Karpas-422 (cell line): ENCODE results near the gene UBE3B. TPM values are rescaled to one million over a fixed set of nuclear protein-coding genes. Genes with fewer than 3 reads are reported as not detected.
A peak's percentile ranks its signal among the peaks of the same experiment; 100 is the strongest.

Experiments
- DNase-seq: peaks from one replicate; pipeline ENCODE4 v3.0.0-alpha.2; 2015
- H2AFZ ChIP-seq: fragments of 200-600 bp; sonication (generic); 2 replicates; pipeline ENCODE4 v1.6.1; 2014; ENCODE audit warnings: antibody characterized with exemption, low read length, mixed read lengths
- H3K27ac ChIP-seq: fragments of 200-600 bp; sonication (generic); 2 replicates; pipeline ENCODE4 v1.5.1; 2014; ENCODE audit warnings: mild to moderate bottlenecking, low read length, moderate library complexity
- H3K27me3 ChIP-seq: fragments of 200-600 bp; sonication (generic); 2 replicates; pipeline ENCODE4 v1.6.1; 2014; ENCODE audit warnings: low read length, mixed read lengths
- H3K36me3 ChIP-seq: fragments of 200-600 bp; sonication (generic); 2 replicates; pipeline ENCODE4 v1.6.1; 2014; ENCODE audit warnings: low read length, mixed read lengths; ENCODE audit not compliant: insufficient read depth
- H3K4me1 ChIP-seq: fragments of 200-600 bp; sonication (generic); 2 replicates; pipeline ENCODE4 v1.6.1; 2014; ENCODE audit warnings: mild to moderate bottlenecking, low read length, mixed read lengths
- H3K4me2 ChIP-seq: fragments of 200-600 bp; sonication (generic); 2 replicates; pipeline ENCODE4 v1.6.1; 2014; ENCODE audit warnings: low read length, low read depth, mild to moderate bottlenecking; ENCODE audit not compliant: poor library complexity, severe bottlenecking
- H3K4me3 ChIP-seq: fragments of 200-600 bp; sonication (generic); 2 replicates; pipeline ENCODE4 v1.5.1; 2014; ENCODE audit warnings: mild to moderate bottlenecking, antibody characterized with exemption, low read length, mixed read lengths
- H3K79me2 ChIP-seq: fragments of 200-600 bp; sonication (generic); 2 replicates; pipeline ENCODE4 v1.6.1; 2014; ENCODE audit warnings: mild to moderate bottlenecking, low read length, mixed read lengths
- H3K9ac ChIP-seq: fragments of 200-600 bp; sonication (generic); 2 replicates; pipeline ENCODE4 v1.6.0; 2014; ENCODE audit warnings: low read length
- H3K9me2 ChIP-seq: fragments of 200-600 bp; sonication (generic), shearing (Covaris generic); replicated peaks from 2 replicates; pipeline ENCODE4 v1.6.0; 2014; ENCODE audit warnings: mild to moderate bottlenecking, low read length, moderate library complexity; ENCODE audit not compliant: insufficient read depth
- H3K9me3 ChIP-seq: fragments of 300-700, 200-600 bp; sonication (generic); 2 replicates; pipeline ENCODE4 v1.6.1; 2014; ENCODE audit warnings: low read length, mixed read lengths
- H4K20me1 ChIP-seq: fragments of 200-600 bp; sonication (generic); 2 replicates; pipeline ENCODE4 v1.6.1; 2014; ENCODE audit warnings: mild to moderate bottlenecking, antibody characterized with exemption, low read length, low read depth; ENCODE audit not compliant: insufficient read depth
- total RNA-seq: library from RNA; depleted of rRNA; stranded (reverse); fragments of >200 nt; shearing (Covaris generic); gene quantifications from 2 replicates; pipeline ENCODE4 v1.2.3, GENCODE V29; 2014; ENCODE audit warnings: low replicate concordance

The UBE3B gene
- total RNA-seq, 1 experiment from 2014 or later, result 23.7 TPM

DNA sequence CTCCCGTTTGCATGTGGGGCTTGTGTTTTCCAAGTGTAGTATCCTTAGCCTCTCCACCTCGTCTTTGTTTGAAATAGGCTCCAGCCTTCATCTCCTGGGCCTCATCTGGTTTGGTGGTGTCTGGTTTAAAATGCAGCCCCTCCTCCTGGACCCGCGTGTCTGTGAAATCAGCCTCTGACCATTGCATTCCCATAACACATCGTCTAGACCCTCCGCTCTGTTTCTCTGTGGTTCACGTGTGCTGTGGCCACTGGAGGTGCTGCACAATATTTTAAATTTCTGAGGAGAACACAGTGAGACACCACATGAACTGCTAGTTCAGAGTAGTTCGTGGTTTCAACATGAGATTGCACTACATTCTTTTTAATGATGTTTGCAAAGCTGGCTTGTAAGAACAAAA is 35.6 kb downstream of the UBE3B start:
- no peak overlapping the region for H2AFZ ChIP-seq
- H3K27me3 ChIP-seq, result no peaks in the 10 kb centered on the region
- no peaks in the 10 kb centered on the region for H3K4me1 ChIP-seq
- H3K9me2 ChIP-seq, result no peaks in the 10 kb centered on the region
- no peak overlapping the region for H3K27ac ChIP-seq
- no peak overlapping the region for H3K4me2 ChIP-seq
- no peak overlapping the region for H3K4me3 ChIP-seq
- 0 out of 2 replicates have a peak, but pooled peaks cover 2% of the 10 kb centered on the region for H3K36me3 ChIP-seq
- H3K9me3 ChIP-seq, result no peaks in the 10 kb centered on the region
- no peaks in the 10 kb centered on the region for H3K79me2 ChIP-seq
- no peak overlapping the region for H3K9ac ChIP-seq
- H4K20me1 ChIP-seq, result no peaks in the 10 kb centered on the region
- no peak for DNase-seq

DNA sequence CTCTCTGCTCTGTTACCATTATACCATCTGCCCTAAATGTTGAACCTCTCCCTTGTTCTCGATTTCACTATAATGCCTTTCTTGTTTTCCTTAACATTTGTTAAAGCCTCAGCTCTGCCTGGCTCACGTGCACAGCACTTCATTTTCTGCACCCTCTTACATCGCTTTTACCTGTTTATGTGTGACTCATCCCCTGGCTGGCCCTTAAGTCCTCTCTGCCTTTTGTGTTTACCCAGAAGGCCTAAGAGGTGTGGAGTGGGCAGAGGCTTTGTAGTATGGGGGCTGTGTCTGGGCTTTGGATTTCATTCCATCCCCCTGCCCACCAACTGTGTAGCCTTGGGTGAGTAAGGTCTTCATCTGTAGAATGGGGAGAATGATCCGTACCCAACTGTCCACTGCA is 36.5 kb downstream of the UBE3B start:
- no peak overlapping the region for H3K9ac ChIP-seq
- H4K20me1 ChIP-seq, result no peaks in the 10 kb centered on the region
- no peak for DNase-seq
- no peaks in the 10 kb centered on the region for H3K9me3 ChIP-seq
- no peaks in the 10 kb centered on the region for H3K4me1 ChIP-seq
- H2AFZ ChIP-seq, result no peak overlapping the region
- no peaks in the 10 kb centered on the region for H3K27me3 ChIP-seq
- H3K27ac ChIP-seq, result no peak overlapping the region
- no peak overlapping the region for H3K4me3 ChIP-seq
- no peaks in the 10 kb centered on the region for H3K79me2 ChIP-seq
- no peaks in the 10 kb centered on the region for H3K9me2 ChIP-seq
- 0 out of 2 replicates have a peak, but pooled peaks cover 2% of the 10 kb centered on the region for H3K36me3 ChIP-seq
- no peak overlapping the region for H3K4me2 ChIP-seq

DNA sequence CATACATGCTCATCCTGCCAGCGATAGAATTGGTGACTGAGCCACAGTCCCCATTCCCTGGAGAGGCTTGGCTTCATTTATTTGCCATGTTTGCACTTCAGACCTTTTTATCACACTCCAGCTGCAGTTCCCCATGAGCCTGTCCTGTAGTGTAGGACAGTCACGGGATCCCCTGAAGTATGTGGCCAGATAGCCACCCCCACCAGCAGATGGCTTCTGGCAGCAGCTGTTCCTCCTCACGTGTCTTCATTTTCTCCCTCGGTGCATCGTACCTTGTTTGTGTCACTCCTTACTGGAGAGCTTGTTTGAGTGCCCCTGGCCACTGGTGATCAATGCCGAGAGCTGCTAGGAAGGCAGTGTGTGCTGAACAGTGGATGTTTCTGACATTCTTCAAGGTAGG is 40.2 kb downstream of the UBE3B start:
- H3K36me3 ChIP-seq, result 0 out of 2 replicates have a peak, but pooled peaks cover 2% of the 10 kb centered on the region
- no peak for DNase-seq

DNA sequence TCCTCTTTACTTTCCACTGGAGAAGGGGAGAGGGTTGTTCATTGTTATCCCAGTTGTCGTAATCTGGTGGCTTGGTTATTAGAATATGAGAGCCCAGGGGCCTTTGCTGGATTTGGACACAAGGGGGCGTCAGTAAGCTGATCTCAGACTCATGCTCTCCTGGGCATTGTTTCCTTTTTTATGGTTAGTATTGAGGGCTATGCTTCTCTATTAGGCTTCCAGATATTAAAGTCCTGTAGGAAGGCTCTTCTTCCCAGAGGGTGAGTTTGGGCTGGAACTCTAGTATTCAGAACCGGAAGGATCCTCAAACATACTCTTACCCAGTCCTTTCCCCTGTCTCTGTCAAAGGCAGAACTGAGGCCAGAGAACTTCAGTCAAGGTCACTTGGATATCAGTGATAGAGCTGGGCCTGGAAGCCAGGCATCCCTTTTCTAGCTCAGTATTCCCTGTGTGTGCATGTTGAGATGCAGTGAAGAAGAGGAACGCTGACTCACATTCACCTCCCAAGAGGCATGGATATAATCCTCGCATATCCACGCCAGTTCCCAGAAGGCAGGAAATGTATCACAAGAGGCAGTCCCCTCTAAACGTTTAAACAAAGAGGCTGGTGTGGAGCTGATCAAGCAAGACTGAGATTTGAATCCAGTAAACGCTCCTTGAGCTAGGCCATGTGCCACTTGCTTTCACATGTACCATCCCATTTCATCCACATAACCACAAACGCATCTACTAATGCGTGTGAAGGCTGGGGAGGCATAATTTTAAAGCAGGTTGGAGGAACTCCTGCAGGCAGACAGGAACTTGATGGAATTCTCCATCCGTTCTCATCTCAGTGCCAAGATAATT is 41.6 kb downstream of the UBE3B start:
- no peaks in the 10 kb centered on the region for H3K27me3 ChIP-seq
- no peaks in the 10 kb centered on the region for H3K9me2 ChIP-seq
- no peaks in the 10 kb centered on the region for H3K9me3 ChIP-seq
- no peaks in the 10 kb centered on the region for H3K79me2 ChIP-seq
- H3K27ac ChIP-seq, result no peak overlapping the region
- H3K4me2 ChIP-seq, result no peak overlapping the region
- no peak overlapping the region for H3K9ac ChIP-seq
- no peaks in the 10 kb centered on the region for H3K4me1 ChIP-seq
- H2AFZ ChIP-seq, result no peak overlapping the region
- no peaks in the 10 kb centered on the region for H4K20me1 ChIP-seq
- DNase-seq, result peak; percentile 87
- 0 out of 2 replicates have a peak, but pooled peaks cover 2% of the 10 kb centered on the region for H3K36me3 ChIP-seq
- H3K4me3 ChIP-seq, result no peak overlapping the region

More for the DNA sequence above, 40.2 kb downstream of the UBE3B start:
- no peaks in the 10 kb centered on the region for H3K9me2 ChIP-seq
- H3K9me3 ChIP-seq, result no peaks in the 10 kb centered on the region
- no peaks in the 10 kb centered on the region for H4K20me1 ChIP-seq
- H3K4me1 ChIP-seq, result no peaks in the 10 kb centered on the region
- H3K4me2 ChIP-seq, result no peak overlapping the region
- no peak overlapping the region for H2AFZ ChIP-seq
- no peaks in the 10 kb centered on the region for H3K79me2 ChIP-seq
- H3K9ac ChIP-seq, result no peak overlapping the region
- H3K27me3 ChIP-seq, result no peaks in the 10 kb centered on the region
- no peak overlapping the region for H3K4me3 ChIP-seq
- H3K27ac ChIP-seq, result no peak overlapping the region

DNA sequence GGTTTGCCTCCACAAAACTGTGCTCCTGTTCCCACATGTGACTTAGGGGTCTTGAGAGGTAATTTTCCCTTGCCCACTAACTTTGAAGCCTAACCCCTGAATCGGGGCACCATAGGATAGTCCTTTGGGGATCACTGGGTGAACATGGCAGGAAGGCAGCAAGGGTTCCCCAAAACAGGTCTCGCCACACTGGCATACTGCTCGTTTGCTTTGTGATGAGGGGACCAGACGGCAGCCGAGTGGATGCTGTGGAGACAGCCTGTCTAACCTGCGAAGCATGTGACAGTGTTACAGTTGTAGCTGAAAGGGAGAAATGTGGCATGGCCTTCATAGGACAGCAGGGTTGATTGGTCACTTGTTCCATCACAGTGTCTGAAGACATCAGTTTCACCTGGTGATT is 42.4 kb downstream of the UBE3B start:
- H3K9me3 ChIP-seq, result no peaks in the 10 kb centered on the region
- H3K79me2 ChIP-seq, result no peaks in the 10 kb centered on the region
- H3K4me3 ChIP-seq, result no peak overlapping the region
- no peaks in the 10 kb centered on the region for H3K9me2 ChIP-seq
- no peak overlapping the region for H3K4me2 ChIP-seq
- H3K27ac ChIP-seq, result no peak overlapping the region
- no peak overlapping the region for H2AFZ ChIP-seq
- H3K4me1 ChIP-seq, result no peaks in the 10 kb centered on the region
- DNase-seq, result no peak
- no peaks in the 10 kb centered on the region for H4K20me1 ChIP-seq
- H3K27me3 ChIP-seq, result no peaks in the 10 kb centered on the region
- 0 out of 2 replicates have a peak, but pooled peaks cover 2% of the 10 kb centered on the region for H3K36me3 ChIP-seq
- no peak overlapping the region for H3K9ac ChIP-seq

DNA sequence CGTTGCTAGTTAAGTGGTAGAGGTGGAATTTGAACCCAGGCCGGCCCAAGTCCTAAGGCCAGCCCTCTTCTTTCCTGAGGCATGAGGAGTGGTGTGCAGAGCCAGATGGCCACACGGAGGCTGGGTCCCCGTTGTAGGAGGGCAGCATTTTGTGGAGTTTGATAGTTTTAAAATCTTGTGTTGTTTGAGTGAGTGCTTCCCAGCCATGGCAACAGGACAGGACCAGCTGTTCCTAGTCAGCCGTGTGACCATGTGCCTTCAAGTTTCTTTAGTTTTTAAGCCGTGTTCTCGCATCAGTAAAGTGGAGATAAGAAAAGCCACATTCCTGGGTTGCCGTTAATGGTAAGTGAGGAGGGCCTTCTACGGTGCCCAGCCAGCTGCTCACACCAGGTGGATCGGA is 44.4 kb downstream of the UBE3B start:
- no peak overlapping the region for H3K4me2 ChIP-seq
- H3K27me3 ChIP-seq, result no peaks in the 10 kb centered on the region
- 0 out of 2 replicates have a peak, but pooled peaks cover 2% of the 10 kb centered on the region for H3K36me3 ChIP-seq
- H3K4me1 ChIP-seq, result no peaks in the 10 kb centered on the region
- DNase-seq, result no peak
- no peaks in the 10 kb centered on the region for H3K79me2 ChIP-seq
- H3K27ac ChIP-seq, result no peak overlapping the region
- H3K9ac ChIP-seq, result no peak overlapping the region
- no peak overlapping the region for H2AFZ ChIP-seq
- H3K9me2 ChIP-seq, result no peaks in the 10 kb centered on the region
- no peaks in the 10 kb centered on the region for H4K20me1 ChIP-seq
- H3K9me3 ChIP-seq, result no peaks in the 10 kb centered on the region
- no peak overlapping the region for H3K4me3 ChIP-seq

DNA sequence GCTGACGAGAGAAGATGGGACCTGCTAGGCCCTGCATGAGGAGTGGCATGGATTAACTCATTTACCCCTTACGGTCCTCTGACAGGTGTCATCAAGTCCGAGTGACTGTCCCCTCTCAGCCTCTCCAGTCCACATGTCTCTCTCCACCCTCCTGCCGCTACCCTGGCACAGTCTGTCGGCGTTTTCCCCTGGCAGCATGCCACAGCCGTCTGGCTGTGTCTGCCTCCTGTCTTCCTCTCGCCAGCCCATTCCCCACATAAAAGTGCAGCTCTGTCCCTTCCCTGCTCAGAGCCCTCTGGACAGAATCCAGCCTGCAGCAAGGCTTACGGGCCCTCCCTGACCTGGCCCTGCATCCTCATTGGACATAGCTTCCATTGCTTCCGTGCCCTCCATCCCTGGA is 45.6 kb downstream of the UBE3B start:
- H3K9me2 ChIP-seq, result no peaks in the 10 kb centered on the region
- H3K4me3 ChIP-seq, result no peak overlapping the region
- H3K27ac ChIP-seq, result no peak overlapping the region
- H2AFZ ChIP-seq, result no peak overlapping the region
- H3K4me1 ChIP-seq, result no peaks in the 10 kb centered on the region
- H4K20me1 ChIP-seq, result no peaks in the 10 kb centered on the region
- no peaks in the 10 kb centered on the region for H3K9me3 ChIP-seq
- H3K79me2 ChIP-seq, result no peaks in the 10 kb centered on the region
- DNase-seq, result no peak
- H3K4me2 ChIP-seq, result no peak overlapping the region
- H3K36me3 ChIP-seq, result no peaks in the 10 kb centered on the region
- no peaks in the 10 kb centered on the region for H3K27me3 ChIP-seq
- H3K9ac ChIP-seq, result no peak overlapping the region

DNA sequence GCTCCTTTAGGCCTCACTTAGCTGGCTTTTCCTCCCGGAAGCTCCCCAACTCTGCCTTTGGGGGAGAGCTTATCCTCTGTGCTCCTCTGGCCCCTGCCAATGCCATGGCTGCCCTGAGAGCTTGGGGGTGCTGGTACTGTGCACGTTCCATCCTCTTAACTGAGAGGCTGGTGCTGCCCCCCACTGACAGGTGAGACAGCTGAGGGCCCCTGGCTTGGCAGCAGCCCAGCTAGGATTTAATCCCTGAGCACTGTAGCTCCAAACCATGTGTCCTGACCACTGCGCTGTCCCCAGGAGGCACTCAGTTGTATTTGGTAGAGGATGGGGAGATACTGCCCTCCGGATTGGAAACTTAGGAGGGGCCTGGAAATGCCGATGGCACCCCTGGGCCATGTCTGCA is 46.1 kb downstream of the UBE3B start:
- no peak overlapping the region for H3K4me2 ChIP-seq
- H3K9me3 ChIP-seq, result no peaks in the 10 kb centered on the region
- no peak overlapping the region for H3K27ac ChIP-seq
- H3K27me3 ChIP-seq, result no peaks in the 10 kb centered on the region
- H3K36me3 ChIP-seq, result no peaks in the 10 kb centered on the region
- H3K79me2 ChIP-seq, result no peaks in the 10 kb centered on the region
- no peak for DNase-seq
- no peak overlapping the region for H3K9ac ChIP-seq
- H3K9me2 ChIP-seq, result no peaks in the 10 kb centered on the region
- no peaks in the 10 kb centered on the region for H4K20me1 ChIP-seq
- no peak overlapping the region for H2AFZ ChIP-seq
- no peak overlapping the region for H3K4me3 ChIP-seq
- no peaks in the 10 kb centered on the region for H3K4me1 ChIP-seq
